Measurements from ENCODE around the gene DEDD.
"Not testable (repeated sequence)": the region's sequence is repeated elsewhere in the genome, so short reads cannot be mapped to it uniquely, and the experiment has no call there.

Gene DEDD

DNA sequence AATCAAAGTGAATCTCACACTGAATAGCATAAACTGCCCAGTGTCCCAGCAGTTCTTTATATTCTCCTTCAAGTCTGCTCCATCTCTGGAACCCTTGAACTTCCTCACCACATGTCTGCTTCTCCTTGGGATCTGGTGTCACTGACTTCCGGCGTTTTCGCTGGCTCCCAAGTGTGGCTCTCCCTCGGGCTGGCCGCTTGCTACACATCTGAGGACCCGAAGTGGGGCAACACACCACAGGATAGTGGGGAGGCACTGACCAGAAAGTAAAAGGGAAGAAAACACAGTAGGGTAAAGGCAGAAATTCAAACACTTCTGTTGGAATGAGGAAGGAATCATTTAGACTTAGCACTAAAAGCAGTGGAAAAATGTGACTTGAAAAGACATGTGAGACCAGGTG, 9.5 kb downstream of the DEDD start:
- DNase-seq (ENCODE audit: low spot score): no peak

DNA sequence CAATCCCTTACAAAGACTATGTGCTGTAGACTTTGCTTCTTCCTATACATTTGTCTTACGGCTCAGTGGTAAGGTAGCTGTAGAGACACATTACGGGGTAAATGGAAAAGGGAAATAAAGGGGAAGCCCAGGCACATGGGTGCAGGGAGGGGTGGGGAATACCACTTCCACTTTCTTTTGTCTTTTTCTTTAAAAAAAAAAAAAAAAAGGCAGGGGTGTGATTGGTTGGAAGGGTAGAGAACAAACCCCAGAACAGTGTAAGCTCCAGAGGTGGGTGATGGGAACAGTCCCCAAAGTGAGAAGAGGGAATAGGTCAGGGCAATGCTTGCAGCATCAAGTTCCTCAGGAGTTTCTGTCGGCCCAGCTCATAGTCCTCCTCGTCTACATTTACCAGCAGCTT, 10.6 kb downstream of the DEDD start:
- no peak for DNase-seq (ENCODE audit: low spot score)

DNA sequence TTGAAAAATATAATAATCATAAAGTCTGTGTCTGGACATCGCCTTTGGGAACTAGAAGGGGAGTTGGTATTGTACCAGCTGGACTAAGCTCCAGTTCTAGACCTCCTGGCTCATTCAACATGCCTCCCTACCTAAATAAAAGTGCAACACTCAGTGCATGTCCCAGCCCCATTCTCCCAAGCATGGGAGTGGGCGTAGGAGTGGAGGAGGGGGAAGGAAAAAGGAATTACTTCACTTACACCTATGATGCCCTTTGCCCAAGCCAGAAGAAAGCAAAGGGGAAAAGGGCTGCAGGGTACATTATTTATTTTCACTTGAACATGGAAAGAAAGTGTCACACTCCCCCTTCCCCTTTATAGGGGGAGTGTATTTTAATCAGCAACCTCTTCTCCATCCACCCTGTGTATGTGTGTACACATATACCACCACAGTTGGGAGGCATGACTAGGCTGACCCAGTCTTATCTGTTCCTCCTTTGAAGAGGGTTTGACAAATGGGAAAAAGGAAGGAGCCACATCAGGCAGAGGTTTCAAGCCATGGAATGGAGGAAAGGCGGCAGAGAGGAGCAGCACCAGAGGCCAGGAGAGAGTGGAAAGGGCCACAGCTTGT, 11.3 kb downstream of the DEDD start:
- DNase-seq (ENCODE audit: low spot score): no peak

DNA sequence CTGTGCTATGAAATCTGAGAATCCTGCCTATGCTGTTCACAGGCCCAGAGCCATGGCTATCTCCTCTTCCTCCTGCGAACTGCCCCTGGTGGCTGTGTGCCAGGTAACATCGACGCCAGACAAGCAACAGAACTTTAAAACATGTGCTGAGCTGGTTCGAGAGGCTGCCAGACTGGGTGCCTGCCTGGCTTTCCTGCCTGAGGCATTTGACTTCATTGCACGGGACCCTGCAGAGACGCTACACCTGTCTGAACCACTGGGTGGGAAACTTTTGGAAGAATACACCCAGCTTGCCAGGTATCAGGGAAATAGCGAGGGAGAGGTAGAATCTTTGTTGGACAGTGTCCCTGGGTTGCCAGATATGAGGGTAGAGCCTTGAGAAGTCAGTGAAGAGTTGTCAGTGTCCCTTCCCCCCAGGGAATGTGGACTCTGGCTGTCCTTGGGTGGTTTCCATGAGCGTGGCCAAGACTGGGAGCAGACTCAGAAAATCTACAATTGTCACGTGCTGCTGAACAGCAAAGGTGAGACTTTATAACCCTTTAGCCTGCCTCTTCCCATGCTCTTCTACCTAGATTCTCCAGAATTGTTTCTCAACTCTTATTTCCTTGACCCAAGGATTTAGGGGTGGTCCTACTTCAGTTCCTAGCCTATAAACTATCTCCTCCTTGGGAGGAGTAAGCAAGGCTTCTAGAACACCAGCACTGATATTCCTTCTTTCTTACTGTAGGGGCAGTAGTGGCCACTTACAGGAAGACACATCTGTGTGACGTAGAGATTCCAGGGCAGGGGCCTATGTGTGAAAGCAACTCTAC, 13.2 kb downstream of the DEDD start:
- peak; percentile 94 for DNase-seq (ENCODE audit: low spot score)

DNA sequence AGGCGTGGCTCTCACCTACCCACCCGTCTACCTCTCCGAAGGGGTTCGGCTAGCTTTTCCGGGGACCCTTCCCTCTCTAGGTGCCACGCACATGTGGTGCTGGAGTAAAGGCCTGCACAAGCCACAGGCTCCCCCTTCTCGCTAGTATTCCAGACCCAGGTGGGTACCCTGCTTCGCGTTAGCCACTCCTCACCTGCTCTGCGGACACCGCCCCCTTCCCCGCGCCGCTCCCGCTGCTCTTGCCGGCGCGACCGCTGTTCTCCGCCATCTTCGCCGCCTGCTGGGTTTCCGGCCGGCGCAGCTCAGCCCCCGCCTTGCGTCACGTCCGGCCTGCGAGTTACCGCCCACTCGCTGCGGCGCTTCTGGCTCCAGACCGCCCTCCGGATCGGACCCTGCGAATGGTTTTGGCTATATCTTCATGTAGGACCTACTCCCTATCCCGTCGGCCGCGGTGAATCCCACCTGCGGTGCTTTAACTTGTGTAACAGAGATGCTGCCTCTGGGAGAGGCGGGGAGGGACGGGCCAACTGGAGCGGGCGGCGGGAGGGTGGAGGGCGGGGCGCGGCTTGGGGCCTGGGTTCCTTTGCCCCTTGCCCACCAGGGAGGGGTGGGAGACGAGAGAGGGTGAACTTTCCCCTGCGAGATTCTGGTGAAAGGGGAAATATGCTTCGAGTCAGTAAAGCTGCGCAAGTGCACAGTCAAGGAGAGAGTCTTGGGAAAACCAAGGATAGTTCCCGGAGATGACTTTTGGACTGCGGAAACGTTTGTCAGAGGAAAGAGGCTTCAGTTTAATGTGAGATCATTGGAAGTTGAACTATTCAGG, 14.5 kb downstream of the DEDD start, which contains the start of the genes NIT1 and PFDN2:
Gene NIT1 (plus strand): TSS at position 347 of the 823 bp plus-strand sequence. CDS start 72 bp downstream, at position 419.
Gene PFDN2 (minus strand): TSS at position 279 of the 823 bp plus-strand sequence. CDS start 11 bp downstream, at position 268.
- peak; percentile 94 for DNase-seq (ENCODE audit: low spot score)

DNA sequence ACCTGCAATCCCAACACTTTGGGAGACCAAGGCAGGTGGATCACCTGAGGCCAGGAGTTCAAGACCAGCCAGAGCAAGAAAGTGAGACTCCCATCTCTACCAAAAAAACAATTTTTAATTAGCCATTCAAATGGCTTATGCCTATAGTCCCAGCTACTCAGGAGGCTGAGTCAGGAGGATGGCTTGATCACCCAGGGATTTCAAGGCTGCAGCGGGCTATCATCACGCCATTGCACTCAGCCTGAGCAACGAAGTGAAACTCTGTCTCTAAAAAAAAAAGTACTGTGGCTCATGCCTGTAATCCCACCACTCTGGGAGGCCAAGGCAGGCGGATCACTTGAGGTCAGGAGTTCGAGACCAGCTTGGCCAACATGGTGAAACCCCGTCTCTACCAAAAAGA, 16.5 kb downstream of the DEDD start:
- not testable (repeated sequence) for DNase-seq (ENCODE audit: low spot score)

DNA sequence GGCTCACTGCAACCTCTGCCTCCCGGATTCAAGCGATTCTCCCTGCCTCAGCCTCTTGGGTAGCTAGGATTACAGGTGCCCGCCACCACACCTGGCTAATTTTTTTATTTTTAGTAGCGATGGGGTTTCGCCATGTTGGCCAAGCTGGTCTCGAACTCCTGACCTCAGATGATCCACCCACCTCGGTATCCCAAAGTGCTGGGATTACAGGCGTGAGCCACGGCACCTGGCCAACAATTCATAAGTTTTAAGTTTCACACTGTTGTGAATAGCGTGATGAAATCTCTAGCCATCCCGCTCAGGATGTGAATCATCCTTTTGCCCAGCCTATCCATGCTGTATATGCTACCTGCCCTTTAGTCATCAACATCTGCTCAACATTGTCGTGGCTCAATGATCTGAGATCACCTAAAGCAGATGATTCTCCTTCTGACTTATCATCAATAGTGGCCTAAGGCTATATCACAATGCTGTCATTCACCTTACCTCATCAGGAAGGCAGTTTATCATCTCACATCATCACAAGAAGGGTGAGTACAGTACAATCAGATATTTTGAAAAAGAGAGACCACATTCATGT, 17.2 kb downstream of the DEDD start:
- DNase-seq (ENCODE audit: low spot score): no peak

DNA sequence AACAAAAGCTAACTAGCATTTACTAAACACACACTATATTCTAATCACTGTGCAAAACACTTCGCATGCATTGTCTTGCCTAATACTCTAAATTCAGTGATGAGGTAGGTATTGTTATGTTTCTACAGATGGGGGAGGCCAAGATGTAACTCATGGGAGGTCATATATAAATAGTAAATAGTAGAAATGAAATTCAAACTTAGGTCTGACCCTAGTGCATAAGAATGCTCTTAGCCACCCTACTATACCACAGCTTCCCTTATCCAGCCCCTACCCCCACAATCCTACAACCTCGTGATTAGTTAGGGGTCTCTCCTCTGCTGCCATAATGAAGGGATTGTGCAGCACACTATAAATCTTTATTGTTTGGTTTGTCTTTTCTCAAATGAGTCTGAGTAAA, 17.9 kb downstream of the DEDD start:
- no peak for DNase-seq (ENCODE audit: low spot score)

DNA sequence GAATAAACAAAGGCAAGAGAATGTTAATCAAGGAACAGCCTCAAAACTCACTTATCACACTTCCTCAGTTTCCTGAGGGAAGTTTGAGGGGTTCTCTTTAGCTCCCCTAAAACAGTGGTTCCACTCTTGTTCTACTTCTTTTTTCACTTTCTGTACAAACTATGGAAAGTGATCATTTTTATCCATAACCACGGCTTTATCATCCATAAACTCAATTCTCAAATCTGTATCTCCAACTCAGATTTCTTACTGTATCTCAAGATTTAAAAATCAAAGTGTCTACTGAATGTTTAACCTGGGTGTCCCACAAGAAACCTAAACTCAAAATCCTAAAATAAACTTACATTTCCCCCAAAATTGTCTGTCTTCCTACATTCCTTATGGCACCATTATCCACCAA, 18.6 kb downstream of the DEDD start:
- DNase-seq (ENCODE audit: low spot score): no peak

DNA sequence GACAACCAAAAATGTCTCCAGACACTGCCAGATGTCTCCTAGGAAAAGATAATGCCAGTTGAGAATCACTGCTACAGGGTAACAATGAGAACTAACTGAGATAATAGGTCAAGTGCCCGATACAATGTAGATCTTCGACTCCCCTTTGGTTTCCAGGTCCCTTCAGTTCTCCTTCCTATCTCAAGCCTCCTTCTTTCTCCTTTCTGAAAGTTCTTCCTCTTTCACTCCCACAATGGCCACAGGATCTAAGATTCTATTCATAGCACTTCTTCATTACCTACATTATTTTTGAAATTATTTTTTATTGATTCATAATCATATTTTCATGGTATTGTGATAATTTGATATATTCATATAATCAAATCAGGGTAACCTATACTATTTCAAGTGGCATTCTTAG, 20.9 kb downstream of the DEDD start:
- DNase-seq (ENCODE audit: low spot score): no peak

DNA sequence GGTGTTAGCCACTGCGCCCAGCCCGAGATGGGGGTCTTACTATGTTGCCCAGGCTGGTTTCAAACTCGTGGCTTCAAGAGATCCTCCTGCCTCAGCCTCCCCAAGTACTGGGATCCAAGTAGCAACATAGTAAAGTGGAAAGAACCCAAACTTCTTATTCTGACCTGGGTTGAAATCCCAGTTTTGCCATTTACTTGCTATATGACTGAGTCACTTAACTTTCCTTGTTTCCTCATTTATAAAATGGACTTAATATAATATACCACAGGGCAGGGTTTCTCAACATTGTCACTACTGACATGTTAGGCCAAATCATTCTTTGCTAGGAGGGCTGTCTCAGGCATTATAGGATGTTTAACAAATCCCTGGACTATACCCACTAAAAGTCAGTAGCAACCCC, 21.4 kb downstream of the DEDD start:
- DNase-seq (ENCODE audit: low spot score): no peak

DNA sequence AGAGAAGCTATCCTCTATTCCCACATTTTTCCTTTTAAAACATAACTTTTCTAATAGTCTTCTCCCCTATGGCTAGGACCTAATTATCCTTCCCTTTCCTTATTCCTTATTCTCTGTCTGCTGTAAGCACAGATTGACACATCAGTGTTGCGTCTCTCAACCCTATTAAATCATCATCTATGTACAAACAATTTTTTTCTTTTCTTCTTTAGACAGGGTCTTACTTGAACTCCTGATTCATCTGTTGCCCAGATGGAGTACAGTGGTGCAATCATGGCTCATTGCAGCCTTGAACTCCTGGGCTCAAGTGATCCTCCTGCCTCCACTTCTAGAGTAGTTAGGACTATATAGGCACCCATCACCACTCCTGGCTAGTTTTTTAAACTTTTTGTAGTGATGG, 26.0 kb downstream of the DEDD start:
- DNase-seq (ENCODE audit: low spot score): no peak

DNA sequence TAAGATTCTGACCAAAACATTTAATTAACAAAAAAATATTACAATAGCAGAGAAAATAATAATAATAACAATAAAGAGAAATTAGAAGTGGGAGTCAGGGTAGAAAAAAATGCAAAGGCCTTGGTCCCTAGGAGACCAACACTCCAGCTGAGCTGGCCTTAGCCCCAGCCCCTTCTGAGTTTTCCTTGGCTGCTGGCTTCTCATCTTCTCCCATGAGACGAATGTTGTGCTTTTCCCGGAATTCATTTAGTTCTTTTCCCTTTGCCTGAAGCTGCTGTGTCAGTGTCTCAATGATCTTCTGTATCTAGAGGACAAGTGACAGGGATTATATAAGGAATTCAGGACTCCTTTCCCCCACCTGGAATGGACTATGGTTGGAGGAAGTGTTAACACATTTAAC, 31.9 kb downstream of the DEDD start:
- DNase-seq (ENCODE audit: low spot score): no peak

DNA sequence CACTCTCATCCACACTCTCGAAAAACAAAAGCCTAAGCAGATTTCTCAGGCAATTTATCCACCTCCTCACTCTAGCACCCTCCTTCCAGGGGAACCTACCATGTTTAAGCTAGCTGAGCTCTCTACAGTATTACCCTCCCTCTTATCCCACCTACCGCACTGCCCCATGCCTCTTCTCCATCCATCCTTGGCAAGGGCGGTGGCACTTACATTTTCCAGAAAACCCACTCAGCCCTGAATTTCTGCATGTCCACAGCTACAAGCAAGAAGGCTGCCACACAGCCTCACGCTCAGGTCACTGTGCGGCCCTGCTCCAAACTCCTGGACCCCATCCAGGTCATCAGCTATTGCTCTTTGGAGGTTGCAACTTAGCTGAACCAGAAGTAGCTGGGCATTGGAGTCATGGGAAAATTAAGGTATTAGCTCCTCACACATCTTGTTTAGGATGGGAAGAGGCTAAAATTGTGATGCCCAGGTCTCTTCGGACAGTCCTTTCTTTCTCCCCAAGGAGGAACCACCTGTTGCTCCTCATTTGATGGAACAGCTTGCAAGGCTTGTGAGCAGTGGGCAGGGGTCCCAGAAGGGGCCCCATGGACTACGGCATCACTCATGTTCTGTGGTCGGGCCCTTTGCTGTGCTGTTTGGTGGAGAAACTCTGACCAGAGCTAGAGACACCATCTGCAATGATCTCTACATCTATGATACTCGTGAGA, 33.2 kb downstream of the DEDD start:
- no peak for DNase-seq (ENCODE audit: low spot score)

DNA sequence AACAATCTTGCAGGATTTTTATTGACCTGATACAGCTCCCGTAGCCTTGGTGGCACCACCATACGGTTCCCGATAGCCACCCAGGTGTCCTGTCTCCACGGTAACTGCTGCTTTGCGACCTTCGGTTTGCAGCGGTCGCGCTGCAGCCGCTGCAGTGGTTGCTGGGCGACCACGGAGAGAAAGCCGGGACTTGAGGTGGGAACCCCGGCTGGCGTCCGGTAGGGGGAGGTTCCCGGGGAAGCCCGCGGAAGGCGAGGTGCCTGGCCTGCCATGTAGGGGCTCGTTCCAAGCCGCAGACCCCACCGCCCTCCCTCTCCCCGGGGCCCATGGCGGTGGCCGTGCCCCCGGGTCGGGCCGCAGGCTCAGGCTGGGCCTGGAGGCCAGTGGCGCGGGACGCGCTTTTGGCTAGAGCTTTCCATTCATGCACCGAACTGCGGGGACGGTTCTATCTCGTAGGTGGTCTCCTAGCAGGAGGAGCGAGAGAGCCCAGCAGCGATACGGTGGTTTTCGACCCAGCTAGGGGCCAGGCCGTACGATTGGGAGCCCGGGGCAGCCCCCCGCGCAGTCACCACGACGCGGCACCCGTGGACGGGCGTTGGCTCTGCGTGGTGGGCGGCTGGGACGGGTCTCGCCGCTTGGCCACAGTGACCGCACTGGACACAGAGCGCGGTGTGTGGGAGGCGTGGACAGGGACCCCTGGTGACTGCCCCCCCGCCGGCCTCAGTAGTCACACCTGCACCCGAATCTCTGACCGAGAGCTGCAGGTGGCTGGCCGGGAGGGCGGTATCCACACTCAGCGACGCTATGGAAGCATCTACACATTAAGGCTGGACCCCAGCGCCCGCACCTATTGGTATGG, 34.0 kb downstream of the DEDD start, which contains the start of gene KLHDC9:
Gene KLHDC9 (plus strand): TSS at position 152 of the 859 bp plus-strand sequence. CDS start 175 bp downstream, at position 327.
- peak; percentile 72 for DNase-seq (ENCODE audit: low spot score)

DNA sequence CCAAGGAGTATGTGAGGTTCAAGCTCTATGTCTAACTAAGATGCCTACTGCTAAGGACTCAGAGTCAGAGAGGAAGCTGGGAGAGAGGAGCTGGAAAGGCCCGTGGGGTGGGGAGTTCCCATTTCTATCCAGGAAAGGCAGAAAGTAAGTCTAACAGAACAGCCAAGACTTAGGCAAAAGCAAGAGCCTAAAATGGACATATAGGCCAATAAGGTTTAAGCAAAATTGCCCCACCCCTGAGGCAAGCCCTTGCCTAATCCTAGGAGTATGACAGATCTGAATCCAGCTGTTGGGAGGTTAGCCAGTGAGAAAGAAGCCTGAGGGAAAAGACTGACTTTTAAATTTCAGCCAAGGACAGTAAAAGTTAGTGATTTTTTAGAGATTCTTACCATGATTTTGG, 35.9 kb downstream of the DEDD start:
- no peak for DNase-seq (ENCODE audit: low spot score)

DNA sequence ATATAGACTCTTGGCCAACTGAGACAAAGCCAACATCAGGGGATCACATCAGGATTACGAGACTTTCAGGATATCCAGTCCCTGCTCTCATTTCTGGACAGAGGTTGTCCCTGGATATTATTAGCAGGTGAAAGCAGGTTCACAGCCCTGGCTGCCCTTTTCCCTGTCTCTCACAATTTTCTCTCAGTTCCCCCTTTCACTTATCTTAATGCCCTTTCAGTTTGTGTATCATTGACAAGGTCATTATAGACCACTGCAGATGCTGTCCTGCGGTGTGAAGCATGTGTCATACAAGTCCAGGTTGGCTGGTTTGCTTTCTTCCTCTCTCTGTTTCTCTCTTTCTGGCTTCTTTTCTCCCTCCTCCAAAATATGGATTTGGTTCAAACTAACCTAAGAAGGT, 36.5 kb downstream of the DEDD start:
- no peak for DNase-seq (ENCODE audit: low spot score)

DNA sequence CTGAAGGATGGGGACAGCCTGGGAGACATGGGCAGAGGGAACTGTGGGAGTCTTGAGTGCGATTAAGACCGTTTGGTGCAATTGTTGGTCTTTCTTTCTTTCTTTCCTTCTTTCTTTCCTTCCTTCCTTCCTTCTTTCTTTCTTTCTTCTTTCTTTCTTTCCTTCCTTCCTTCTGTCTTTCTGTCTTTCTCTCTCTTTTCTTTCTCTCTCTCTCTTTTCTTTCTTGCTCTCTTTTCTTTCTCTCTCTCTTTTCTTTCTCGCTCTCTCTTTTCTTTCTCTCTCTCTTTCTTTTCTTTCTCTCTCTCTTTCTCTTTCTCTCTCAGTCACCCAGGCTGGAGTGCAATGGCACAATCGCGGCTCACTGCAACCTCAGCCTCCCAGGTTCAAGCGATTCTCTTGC, 37.2 kb downstream of the DEDD start:
- no peak for DNase-seq (ENCODE audit: low spot score)

DNA sequence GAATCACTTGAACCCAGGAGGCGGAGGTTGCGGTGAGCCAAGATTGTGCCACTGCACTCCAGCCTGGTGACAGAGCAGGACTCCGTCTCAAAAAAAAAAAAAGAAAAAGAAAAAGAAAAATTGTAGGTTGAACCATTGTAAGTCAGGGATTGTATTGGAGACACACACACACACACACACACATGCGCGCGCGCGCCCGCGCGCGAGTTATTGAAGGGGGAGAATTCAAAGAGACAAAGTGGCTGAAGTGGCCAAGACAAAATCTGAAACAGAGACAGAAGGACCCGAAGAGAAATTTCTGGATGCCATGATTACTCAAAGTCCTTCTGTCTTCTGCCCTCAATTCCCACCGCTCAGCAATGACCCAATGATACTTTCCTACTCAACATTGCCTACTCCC, 38.0 kb downstream of the DEDD start:
- no peak for DNase-seq (ENCODE audit: low spot score)

DNA sequence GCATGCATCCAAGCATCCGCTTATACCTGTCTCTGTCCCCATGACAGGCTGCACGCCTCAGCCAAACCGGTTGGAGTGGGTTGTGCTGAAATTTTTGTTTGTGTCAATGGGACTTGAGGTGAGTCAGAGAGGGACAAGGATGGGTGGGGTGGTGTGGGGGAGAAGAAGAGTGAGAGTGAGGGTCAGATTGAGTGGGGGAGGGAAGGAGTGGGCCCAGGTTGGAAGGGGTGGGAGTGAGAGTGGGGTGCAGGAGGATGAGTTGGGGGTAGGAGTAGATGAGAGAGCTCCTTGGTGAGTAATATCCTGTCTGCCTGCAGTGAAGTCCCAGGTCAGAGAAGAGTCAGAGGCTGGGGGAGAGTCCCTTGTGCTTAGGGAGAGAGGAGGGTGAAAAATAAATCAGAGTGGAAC, 39.8 kb downstream of the DEDD start:
- DNase-seq (ENCODE audit: low spot score): no peak

All from NAMALWA (cell line).